PC-9 (cell line): ENCODE data around the gene NFATC1.

Experiments
- EZH2 ChIP-seq: fragments of 200-600 bp; sonication (generic); IDR thresholded peaks from 2 replicates; pipeline ENCODE4 v1.8.0; 2017; ENCODE audit warnings: antibody characterized with exemption, low read depth
- TF ChIP-seq, protein P1 (sequence below): fragments of 200-600 bp; sonication (generic); conservative IDR thresholded peaks from 2 replicates; pipeline ENCODE4 v1.6.1; 2017; ENCODE audit warnings: mixed run types, antibody characterized with exemption, mild to moderate bottlenecking, moderate library complexity

DNA sequence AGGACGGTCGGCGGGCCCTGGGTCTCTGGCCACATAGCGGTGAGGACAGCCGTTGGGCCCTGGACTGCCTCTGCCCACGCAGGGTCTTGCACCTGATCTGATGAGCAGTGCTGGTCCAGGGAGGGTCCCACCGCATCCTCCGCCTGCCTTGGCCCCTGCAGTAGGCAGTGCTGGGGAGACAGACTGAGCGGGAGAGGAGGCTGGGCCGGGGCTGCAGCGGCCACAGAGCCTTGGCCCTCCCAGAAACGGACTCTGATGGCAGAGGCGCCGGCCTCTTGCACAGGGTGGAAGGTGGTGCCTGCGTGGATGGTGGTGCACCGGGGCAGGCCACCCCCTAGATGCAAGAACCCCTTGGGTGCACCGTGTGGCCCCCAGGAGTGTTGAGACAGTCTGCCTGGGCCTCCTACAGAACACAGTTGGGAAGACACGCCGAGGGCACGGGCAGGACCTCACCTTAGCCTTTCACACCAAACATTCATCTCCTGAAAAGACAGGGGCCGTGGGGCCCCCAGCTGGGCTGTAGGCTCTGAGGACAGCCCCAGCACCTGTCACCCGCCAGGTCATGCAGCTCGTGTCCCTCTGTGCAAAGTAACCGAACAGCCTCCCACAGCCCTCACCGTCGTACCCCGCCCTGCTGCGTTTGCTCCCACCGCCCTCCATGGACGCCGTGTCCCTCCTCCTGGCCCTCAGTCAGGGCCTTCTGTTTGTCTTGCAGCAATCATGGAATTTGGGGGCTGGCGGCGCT, 36.8 kb downstream of the NFATC1 start:
- no peak for TF ChIP-seq EZH2
- TF ChIP-seq, protein P1, sequence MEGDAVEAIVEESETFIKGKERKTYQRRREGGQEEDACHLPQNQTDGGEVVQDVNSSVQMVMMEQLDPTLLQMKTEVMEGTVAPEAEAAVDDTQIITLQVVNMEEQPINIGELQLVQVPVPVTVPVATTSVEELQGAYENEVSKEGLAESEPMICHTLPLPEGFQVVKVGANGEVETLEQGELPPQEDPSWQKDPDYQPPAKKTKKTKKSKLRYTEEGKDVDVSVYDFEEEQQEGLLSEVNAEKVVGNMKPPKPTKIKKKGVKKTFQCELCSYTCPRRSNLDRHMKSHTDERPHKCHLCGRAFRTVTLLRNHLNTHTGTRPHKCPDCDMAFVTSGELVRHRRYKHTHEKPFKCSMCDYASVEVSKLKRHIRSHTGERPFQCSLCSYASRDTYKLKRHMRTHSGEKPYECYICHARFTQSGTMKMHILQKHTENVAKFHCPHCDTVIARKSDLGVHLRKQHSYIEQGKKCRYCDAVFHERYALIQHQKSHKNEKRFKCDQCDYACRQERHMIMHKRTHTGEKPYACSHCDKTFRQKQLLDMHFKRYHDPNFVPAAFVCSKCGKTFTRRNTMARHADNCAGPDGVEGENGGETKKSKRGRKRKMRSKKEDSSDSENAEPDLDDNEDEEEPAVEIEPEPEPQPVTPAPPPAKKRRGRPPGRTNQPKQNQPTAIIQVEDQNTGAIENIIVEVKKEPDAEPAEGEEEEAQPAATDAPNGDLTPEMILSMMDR: no peak
